ENCODE data around the gene HOXB3.

Gene HOXB3

DNA sequence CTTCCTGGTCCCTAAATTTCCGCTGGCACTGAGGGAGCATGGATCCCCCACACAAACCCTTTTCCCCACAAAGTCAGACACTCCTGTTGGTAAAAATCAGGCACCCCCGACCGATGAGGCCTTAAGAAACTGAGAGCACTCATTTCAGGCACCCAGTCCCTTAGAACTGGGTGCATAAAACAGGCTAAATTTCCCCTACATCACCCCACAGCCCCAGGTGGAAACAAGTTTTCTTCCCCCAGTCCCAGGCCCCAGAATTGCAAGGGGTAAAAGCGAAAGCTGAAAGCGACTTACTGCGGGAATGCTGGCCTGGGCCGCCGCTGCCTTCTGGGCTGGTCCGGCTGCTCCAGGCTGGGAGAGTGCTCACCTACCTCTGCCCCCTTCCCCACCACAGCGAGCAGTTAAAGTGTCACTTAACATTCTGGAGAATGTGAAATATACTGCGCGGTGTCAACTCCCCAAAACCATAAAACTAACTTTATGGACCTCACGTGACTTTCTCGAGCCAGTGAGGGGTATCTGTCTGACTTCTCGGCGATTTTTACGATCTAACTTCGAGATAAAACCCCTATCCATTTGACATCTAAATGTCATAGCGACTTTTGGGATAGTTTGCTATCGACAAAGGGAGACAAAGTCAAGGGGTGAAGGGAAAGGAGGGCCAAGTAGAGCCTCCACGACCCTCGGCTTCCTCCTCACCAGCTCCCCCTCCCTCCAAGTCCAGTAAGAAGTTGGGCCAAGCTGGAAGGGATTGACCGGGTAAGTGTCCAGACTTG is at the start of gene HOXB3:
HOXB3 (minus strand) TSS at position 411 of the 776 bp plus-strand sequence. CDS start 37,767 bp downstream, outside the sequence.
- DNase-seq = no peak

DNA sequence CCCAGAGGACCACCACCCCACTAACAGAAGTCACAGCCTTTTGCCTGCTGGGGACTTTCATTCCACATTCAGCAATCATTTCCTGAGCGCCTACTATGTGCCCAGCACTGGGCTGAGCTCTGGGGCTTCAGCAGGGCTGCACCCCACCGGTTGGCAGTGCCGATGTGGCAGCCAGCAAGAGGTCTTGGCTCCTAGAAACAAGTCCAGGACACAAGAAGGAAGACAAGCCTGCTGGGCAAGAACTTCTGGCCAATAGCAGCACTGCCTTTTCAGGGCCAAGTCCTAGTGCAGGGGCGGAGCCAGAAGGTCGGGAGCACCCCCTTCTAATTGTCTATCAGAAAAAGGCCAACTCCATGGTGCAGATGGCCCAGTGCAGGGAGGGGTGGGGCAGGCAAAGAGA is 49.1 kb upstream of the HOXB3 start:
- DNase-seq = no peak

DNA sequence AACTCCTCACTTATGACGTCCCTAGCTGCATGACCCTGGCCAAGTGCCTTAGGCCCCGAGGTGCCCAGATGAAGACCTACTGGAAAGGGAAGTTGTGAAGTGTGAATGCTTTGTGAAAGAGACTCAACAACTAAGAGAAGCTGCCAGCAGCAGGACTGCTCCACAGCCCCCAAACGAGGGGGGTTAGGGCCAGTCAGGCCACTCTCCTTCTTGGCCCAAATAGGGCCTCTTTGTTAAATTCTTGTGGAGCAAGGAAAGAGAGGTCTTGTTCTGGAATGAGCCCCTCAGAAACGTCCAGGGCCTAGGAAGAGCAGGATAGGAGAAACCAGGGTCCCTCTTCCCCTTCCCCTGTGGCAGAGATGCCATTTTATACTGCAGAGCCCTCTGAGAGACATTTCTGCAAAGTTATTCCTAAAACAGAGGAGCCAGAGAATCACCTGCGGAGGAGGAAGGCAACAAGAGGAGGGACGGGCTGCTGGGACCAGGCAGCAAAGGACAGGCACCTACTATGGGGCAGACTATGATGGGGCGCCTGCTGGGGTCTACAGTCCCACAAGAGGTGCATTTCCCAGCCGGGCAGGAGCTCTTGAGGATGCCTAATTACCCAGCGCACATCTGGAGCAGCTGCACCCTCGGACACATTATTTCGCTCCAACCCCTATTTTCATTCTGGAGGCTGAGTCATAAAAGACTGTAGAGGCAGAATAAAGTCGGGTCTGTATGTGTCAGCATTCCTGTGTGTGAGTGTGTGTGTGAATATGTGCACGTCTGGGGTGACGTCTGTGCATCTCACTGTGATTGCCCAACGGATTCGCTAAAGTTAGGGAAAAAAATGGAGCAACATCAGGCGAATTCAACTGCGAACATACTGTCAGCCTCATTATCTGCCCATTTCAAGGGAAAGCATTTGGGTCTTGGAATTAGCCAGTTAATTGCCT is 47.6 kb upstream of the HOXB3 start:
- no peak for DNase-seq

DNA sequence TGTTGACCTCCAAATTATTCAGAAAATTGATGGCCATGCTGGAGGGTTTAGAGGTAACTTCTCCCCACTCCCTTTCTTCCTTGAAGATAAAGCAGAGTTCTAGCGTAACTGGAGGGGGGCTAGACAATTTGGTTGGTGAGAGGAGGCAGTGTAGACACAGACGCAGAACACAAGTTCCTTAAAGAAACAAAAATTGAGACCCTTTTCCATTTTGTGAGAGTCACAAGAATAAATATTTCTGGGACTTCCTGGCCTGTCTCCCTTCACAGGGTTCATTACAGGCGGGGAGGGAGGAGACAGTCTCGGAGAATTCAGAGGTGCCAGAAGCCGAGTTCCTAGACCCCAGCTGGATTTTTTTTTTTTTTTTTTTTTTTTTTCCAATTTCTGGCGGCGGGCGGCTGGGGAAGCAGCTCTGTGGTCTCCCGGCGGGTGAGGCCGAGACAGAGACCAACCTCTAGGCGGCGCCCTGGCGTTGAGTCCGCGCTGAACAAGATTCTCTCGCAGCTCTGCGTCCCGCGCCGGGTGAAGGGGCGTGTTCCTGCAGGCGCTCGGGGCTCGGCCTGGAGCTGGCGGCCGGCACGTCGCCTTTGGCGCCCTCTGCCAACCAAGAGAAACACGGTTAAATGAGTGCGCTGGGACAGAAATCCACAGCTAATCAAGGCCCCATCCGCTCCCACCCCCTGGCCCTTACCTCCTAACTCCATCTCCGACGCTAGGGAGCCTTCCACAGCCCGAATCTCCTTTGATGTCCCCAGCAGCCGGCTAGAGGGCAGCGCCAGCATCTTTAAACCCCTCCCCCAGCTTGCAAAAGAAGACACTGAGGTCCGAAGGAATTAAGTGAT is 46.4 kb upstream of the HOXB3 start:
- DNase-seq = peak; percentile 81

DNA sequence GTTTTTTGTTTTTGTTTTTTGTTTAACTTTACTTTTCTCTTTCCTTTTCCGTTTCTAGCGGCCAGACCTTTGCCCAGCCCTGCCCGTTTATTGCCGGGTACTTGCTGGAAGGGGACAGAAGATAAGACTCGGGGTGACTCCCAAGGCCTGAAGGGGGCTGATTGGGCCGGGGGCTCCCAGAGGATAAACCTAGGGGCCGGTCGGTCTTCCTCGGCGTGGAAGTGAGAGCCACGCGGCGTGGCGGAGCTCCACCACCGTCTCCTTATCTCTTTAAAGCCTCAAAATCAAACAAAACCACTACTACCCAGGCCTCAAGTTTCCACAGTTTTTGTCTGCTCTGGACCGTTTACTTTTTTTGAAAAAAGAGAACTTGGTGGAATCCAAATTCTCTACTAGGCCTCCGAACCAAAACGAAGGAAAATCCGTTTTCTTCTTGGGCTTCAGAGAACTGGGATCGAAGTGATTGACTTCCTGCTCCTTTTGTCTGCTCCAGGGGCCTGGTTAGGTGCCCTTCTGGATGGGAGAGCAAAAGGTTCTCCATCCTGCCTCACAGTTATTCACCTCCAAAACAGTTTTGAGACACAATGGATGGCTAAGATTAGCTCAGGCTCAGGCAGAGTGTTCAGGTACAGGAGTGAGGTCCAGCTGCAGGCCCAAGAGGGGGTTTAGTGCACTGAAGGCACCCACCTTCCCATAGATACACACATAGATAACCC is 44.6 kb upstream of the HOXB3 start:
- no peak for DNase-seq

DNA sequence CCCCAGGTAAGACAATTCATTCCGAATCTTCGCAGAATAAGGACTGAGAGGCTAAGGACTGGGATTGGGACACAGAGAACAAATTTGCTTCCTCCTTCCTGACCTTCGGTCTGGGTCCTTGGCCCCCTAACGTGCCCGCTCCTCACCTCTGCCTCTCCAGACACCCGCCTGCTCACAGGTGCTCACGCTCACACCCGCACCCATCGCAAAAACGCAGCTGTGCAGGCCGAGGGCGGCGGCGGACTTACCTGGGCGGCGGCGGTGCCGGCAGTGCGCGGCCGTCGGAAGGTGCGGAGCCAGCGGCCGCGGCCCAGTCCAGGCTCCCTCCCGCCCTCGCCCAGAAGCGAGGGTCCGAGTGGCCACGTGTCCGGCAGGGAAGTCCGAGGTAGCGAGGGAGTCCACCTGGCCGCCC is 43.2 kb upstream of the HOXB3 start:
- no peak for DNase-seq

DNA sequence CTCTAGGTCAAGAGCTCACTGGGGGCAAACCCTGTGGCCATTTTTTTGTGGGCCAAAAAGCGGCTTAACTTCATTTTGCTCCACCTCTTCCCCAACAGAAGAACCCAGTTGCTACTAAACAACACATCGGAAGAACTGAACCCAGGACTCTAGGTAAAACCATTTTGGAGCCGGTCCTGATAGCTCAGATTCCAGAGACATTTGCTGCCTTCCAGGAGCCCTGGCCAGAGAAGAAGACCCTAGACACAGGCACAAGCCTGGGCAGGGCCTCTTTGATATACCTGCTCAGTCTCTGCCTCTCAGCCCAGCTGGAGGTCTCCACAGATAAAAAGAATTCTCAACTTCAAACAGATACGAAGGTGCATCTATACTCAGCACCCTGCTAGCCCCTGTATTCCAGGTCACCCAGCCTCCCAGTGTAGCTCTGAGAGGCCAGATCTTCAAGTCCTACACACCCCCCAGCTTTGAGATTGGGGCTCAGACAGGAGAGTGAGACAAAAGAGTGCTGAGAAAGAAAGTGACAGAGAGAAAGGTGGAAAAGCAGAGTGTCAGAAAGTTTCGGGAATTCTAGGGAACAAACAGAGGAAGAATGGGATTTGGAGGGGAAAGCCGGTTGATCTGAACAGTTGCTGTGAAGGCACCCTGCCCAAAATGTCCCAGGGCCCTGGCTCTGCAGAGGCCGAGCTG is 42.7 kb upstream of the HOXB3 start:
- DNase-seq = no peak

DNA sequence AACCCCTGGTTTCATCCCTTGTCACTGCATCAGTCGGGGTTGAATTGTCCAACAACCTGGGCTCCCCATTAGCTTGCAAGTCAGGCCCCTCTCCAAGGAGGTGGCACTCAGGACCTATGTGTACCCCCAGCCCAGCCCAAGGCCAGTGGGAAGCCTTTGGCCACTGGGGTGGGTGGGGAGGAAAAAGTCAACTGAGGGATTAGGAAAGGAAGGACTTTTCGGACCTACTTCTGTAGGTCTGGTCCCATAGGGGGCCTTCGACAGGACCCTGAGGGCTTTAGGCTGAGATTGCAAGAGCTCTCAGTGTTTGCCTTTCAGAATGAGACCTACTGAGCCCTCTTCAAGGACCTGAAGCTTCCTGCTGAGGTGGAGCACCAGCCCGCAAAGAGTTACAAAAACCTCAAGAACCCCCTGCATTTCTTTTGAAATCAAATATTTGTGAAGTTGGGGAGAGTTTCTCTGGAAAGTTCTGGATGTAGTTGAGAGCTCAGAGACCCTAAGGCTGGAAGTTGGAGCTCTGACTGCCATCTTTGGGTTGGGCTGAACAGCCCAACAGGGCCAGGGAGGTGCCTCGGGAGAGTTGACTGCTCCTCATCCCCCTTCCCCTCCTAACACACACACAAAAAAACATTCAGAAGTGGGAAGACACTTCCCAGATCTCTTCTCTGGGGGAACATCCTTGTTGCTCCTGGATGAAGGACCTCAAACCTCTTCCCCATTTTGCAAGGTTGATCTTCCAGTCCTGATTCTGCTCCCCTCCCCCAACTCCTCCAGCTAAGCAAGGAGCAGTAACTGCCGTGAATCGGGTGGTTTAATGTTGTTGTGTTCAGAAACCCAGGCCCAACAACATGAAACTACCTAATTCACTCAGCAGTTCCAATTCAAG is 41.9 kb upstream of the HOXB3 start:
- no peak for DNase-seq

DNA sequence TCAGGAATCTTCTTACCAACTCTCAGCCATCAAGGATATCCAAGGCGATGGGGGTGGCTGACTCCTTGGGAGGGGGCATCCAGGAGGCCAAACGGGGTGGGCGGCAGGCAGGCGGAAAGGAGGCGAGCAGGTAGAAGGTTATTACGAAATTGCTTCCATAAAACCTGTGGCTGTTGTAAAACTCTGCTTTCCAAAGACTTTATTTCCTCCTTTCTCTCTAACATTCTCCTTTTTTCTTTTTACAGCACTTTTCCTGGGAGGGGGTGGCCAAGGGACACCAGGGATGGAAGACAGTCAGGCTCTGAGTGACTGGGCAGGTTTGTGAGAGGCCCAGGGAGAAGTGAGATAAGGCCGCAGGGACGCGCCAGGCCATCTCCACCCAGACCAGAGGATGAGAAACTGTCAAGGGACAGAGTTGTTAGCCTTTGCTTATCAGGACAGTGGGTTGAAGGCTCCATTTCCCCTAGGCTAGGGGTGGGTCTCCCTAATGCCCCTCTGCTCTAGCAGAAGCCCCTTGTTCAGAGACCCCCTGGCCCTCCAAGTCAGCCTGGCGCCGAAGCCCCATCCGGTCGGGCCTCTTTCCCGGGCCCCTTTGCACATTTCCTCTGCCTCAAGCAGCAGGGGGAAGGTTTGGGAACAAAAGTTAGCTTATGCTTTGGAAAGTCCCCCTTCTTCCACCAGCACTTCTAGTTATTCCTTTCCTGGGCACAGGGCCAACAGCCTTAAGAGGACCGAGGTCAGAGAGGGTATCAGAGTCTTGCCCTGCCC is 41.1 kb upstream of the HOXB3 start:
- no peak for DNase-seq

DNA sequence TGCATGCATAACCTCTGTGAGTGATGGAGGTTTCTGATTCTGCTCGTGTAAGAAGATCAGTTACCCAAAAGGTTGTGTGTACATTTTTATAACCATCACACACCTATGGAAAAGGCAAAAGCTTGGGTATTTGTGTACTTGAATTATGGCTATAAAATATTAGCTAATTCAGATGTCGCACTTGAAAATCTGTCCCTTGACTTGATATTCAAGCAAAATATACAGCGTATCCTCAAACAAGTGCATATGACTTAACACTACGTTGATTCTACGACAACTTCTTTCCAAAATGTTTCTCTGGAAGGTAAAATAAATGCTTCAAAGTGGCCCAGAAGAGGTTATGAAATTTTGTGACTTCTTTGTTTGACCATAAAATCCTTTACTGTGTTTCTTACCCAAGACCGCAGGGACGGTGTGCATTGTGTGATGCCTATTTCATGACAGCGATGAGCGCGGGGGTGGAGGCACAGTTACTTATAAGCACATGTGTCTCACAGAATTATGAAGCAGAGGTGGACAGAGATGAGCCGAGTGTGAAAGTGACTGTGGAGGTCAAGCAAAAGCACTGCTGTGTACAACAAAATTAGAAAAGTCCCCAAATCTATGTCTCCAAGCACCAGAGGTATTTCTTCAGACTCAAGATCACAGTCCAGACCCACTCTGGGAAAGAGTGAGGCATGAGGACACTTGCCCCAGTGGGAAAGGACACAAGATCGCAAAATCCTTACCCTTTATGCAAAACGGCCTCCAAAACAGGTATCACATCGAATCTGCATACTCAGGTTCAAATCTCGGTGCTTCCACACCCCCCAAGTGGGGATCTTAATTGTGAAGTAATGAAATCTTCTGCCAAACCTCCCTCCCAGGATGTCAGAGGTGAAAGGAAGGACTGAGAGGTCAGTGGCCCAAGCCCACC is 40.2 kb upstream of the HOXB3 start:
- DNase-seq = no peak

DNA sequence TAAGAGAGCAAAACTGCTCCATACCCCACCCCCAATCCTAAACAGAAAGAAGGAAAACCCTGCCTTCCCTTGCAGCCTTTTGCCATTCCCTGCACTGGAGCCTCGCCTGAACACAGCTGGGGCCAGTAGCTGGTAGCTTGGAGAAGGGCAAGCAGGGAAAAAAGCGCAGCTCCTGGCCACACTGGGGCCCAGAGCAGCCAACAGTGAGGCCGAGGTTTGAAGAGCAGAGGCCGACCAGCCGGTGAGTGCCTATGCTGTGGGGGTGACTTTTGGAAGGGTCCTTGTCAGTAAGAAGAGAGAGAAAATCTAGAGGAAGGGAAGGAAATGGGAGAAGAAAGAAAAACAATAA is 39.3 kb upstream of the HOXB3 start:
- DNase-seq = no peak

DNA sequence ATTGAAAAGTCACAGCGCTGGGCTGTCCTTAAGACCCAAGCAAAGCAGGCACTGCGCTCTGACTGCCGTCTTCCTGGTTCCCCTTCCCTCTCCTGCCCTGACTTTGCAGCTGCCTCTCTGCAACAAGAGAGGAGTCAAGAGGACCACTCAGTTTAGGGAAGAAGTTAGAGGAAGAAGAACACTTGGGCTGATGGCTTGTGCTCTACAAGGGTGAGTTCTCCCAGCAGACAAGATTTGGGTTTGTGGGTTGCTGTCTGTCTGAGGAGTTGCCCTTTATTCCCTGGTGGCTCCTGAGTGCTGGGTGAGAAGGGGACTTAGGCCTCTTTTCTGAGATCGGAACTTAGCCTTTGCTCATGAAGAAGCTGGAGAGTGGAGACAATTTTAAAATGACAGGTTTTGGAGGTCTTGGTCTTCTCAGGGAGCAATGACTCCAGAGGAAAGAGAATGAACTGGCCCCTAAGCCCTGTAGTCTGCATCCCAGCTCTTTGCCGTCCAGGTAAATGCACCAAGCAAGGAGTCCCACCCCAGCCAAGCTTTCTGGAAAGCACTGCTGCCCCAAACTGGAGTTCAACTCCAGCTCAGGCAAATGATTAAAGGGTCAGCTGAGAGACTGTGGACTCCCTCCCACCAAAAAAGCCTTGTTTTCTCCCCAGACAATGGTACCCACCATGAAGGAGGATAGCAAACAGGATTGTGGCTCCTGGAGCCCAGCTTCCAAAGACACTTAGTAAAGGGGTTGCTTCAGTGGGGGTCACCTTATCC is 38.8 kb upstream of the HOXB3 start:
- DNase-seq = no peak

DNA sequence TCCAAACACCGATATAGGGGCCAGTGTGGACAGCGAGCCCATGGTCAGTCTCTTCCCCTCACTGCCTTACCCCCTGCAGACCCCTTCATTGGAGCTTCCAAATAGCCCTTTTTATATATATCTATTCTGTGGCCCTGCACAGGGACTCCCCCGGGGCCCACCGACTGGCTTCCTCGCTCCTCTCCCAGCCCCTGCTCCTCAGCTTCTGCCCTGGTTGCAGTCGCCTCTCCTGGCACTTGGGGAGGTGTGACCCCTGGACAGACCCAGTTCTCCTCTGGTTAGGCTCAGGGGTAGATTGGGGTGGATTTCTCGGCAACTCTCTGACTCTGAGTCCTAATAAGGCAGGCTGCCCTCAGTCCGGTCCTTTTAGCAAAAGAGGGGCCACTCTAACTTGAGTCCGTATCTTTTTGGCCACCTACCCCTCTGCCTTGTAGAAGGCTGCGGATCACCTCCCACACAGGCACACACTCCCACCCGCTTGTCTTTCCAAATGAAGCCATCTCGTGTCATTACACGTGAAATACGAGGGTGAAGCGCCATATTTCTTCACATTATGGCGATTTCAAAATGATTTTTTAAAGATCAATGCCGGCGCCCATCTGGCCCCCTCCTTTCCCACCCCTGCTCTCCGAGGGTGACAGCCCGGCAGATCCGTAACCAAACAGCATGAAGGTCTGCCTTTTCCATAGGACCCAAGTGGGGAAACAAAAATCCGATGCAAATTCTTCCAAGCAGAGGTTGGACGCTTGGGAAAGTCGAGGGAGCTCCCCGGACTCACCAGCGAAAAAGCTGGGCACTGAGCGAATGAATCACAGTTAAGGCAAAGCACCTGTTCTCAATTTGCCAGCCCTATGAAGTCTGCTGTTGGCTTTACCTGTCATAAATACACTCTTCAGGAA is 37.8 kb upstream of the HOXB3 start:
- no peak for DNase-seq

DNA sequence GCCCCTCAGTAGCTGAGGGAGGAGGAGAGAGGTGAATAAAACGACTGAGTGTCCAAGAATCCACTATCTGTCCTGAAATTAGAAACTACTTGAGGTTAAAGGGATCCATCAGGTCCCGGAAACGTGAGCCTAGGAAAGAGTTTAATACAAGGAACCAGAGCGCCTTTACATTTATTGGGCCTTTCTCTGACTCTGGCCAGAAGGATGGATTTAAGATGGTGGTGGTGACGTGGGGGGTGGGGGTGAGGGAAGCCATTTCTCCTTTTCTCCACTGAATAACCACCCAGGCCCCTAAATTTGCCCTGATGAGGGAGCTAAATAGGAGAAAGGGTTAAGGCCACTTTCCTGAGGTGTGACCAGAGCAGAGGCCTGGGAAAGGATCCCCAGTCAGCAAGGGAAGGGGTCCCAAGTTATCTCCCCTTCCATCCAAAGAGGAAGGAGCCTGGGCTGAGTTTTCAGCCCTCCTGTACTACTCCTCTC is 37.1 kb upstream of the HOXB3 start:
- DNase-seq = no peak

DNA sequence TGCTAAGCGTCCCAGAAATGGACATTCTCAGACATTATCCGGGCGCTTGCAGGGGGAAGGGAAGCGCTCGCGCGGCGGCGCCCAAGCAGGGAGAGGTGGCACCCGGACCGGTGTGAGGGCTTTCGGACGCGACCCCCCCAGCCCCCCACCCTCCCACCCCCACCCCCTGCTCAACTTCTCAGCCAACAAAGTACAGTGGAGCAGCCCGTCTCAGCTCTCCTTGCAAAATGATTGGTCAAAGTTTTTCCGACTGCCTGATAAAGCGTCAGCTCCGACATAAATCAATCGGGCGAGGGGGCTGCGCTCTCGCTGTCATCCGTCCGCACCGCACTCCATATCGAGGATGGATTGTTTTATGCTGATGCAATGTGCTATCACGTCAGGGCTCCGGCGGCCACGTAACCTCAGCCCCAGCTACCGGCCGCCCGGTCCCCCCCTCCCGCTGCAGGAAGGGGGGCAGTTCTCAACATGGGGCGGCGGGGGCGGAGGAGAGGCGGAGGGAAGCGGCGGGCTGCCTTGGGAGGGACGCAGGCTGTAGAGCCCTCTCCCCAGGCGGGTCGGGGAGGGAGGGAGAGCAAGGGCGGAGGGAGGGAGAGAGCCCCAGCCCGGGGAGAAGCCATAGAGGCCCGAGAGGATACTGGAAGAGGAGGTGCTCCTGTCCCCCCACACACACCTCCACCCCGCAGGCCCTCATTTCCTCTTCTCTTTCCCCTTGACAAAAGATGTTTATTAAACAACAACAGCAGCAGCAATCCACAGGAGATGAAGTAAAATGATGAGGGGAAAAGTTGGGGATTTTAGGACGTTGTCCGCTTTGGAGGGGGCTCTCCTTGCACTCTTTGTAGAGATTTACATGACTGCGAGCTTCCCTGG is 36.4 kb upstream of the HOXB3 start, which contains the start of gene HOXB9:
HOXB9 (minus strand) TSS at position 114 of the 873 bp plus-strand sequence; CDS start at position 25, 89 bp downstream.
- peak; percentile 48 for DNase-seq

Measured in NCI-H2227 treated with DMSO at 0.1 percent for 48 hours (cell line).